B cell (primary cell): ENCODE results near the gene ERO1B. TPM values are rescaled to one million over a fixed set of nuclear protein-coding genes. Genes with fewer than 3 reads are reported as not detected.

Experiments
- ATAC-seq: fragments of 200-7000 bp; cut with Tn5 transposase; one replicate; pipeline ENCODE4 v1.10.0; 2021; ENCODE audit warnings: low read depth, mild to moderate bottlenecking, moderate number of reproducible peaks, moderate library complexity
- CTCF ChIA-PET: fragments of 350-600 bp; sonication (Branson Sonifier 250); formaldehyde crosslinking; loops from one replicate; lab custom pipeline; 2021; ENCODE audit warnings: antibody characterized with exemption, inconsistent platforms; lab: Charles Lee
- POLR2A ChIA-PET: fragments of 350-600 bp; sonication (Branson Sonifier 250); formaldehyde crosslinking; loops from one replicate; lab custom pipeline; 2021; ENCODE audit warnings: antibody characterized with exemption; lab: Charles Lee
- DNase-seq: peaks from one replicate; pipeline ENCODE4 v3.0.0; 2013
- H2AFZ ChIP-seq: 2 replicates; pipeline ENCODE4 v1.6.1; 2012; ENCODE audit warnings: mild to moderate bottlenecking, low read depth, low read length; ENCODE audit not compliant: insufficient read depth, poor library complexity, severe bottlenecking
- H3K27ac ChIP-seq, 2 donors: 1 replicate in 1 of 2; 2 replicates in 1 of 2; pipeline ENCODE4 v1.5.1; 2012 to 2013; ENCODE audit warnings: low read length in 2 of 2, mild to moderate bottlenecking in 2 of 2, moderate library complexity in 1 of 2
- H3K27me3 ChIP-seq, 4 experiments: fragments of 200-600 bp in 1 of 4; sonication (generic) in 1 of 4; replicated peaks in 1 of 4; 1 replicate in 2 of 4; 2 replicates in 2 of 4; pipeline versions ENCODE4 v1.6.1 to v1.7.0; 2013 to 2016; ENCODE audit warnings: low read length in 3 of 4, mild to moderate bottlenecking in 2 of 4, mixed read lengths in 1 of 4, moderate library complexity in 1 of 4; ENCODE audit not compliant: insufficient read depth in 4 of 4, control insufficient read depth in 3 of 4; ENCODE audit errors: control extremely low read depth in 1 of 4
- H3K36me3 ChIP-seq, 2 experiments: replicated peaks in 1 of 2; 1 replicate in 1 of 2; 2 replicates in 1 of 2; pipeline versions ENCODE4 v1.6.1 to v1.7.1; 2013; ENCODE audit warnings: low read length in 1 of 2; ENCODE audit not compliant: insufficient read depth in 2 of 2, control insufficient read depth in 1 of 2; ENCODE audit errors: control extremely low read depth in 1 of 2, extremely low read depth in 1 of 2
- H3K4me1 ChIP-seq, 2 donors: fragments of 200-600 bp in 1 of 2; sonication (generic) in 1 of 2; 1 replicate in 1 of 2; 2 replicates in 1 of 2; pipeline versions ENCODE4 v1.5.1 to v1.6.1; 2013 to 2017; ENCODE audit warnings: low read length in 2 of 2; ENCODE audit not compliant: control insufficient read depth in 2 of 2, insufficient read depth in 2 of 2
- H3K4me2 ChIP-seq: replicated peaks from 2 replicates; pipeline ENCODE3; 2012; ENCODE audit warnings: mild to moderate bottlenecking, low read depth, low read length; ENCODE audit not compliant: poor library complexity, severe bottlenecking
- H3K4me3 ChIP-seq, 5 experiments: fragments of 200-600 bp in 1 of 5; sonication (generic) in 1 of 5; 1 replicate in 3 of 5; 2 replicates in 2 of 5; pipeline versions ENCODE4 v1.5.1 to v1.7.0; 2011 to 2016; ENCODE audit warnings: low read length in 4 of 5, mild to moderate bottlenecking in 4 of 5, low read depth in 2 of 5, control low read depth in 1 of 5, moderate library complexity in 1 of 5; ENCODE audit not compliant: insufficient read depth in 1 of 5; ENCODE audit errors: control extremely low read depth in 1 of 5, extremely low read depth in 1 of 5
- H3K79me2 ChIP-seq: fragments of 200-600 bp; sonication (generic); one replicate; pipeline ENCODE4 v1.6.0; 2016; ENCODE audit warnings: low read length; ENCODE audit not compliant: control insufficient read depth, insufficient read depth
- H3K9ac ChIP-seq: fragments of 200-600 bp; sonication (generic); 2 replicates; pipeline ENCODE4 v1.6.1; 2017; ENCODE audit warnings: mild to moderate bottlenecking, low read length, moderate library complexity
- H3K9me3 ChIP-seq, 3 donors: one replicate each; pipeline versions ENCODE4 v1.6.1 to v1.7.1; 2013; ENCODE audit warnings: low read length in 2 of 3; ENCODE audit not compliant: control insufficient read depth in 2 of 3, insufficient read depth in 1 of 3; ENCODE audit errors: control extremely low read depth in 1 of 3
- H4K20me1 ChIP-seq: 2 replicates; pipeline ENCODE4 v1.6.0; 2012; ENCODE audit warnings: mild to moderate bottlenecking, low read length; ENCODE audit not compliant: insufficient read depth, control insufficient read depth, poor library complexity, severe bottlenecking
- H3K27ac Mint-ChIP-seq: one replicate; pipeline ENCODE4 v1.8.0; 2021; ENCODE audit warnings: mixed read lengths
- H3K27me3 Mint-ChIP-seq: one replicate; pipeline ENCODE4 v1.8.0; 2021; ENCODE audit warnings: mixed read lengths
- H3K4me1 Mint-ChIP-seq: one replicate; pipeline ENCODE4 v1.8.0; 2021; ENCODE audit warnings: mixed read lengths
- H3K4me3 Mint-ChIP-seq: one replicate; pipeline ENCODE4 v1.8.0; 2021; ENCODE audit warnings: mixed read lengths
- H3K9me3 Mint-ChIP-seq: one replicate; pipeline ENCODE4 v1.8.0; 2022; ENCODE audit warnings: mixed read lengths; ENCODE audit not compliant: insufficient read depth
- CTCF ChIP-seq: fragments of 200-600 bp; IDR thresholded peaks from one replicate; pipeline ENCODE4 v1.8.0; 2022; ENCODE audit warnings: antibody characterized with exemption, mild to moderate bottlenecking
- EZH2 ChIP-seq: IDR thresholded peaks from 2 replicates; pipeline ENCODE4 v1.6.1; 2012; ENCODE audit warnings: borderline replicate concordance, low read depth, mild to moderate bottlenecking, moderate library complexity, low read length; ENCODE audit not compliant: insufficient read depth, poor library complexity, severe bottlenecking
- WGBS: methylation state at CpG from one replicate; pipeline ENCODE4 v1.1.5; 2013; ENCODE audit warnings: missing lambda C conversion rate; ENCODE audit not compliant: insufficient coverage; 5-methylcytosine and 5-hydroxymethylcytosine counted together
- intact Hi-C: fragments of 100-400 bp; cut with micrococcal nuclease; formaldehyde crosslinking; loops from one replicate; pipeline ENCODE4 v1.10.0; 2022
- polyA plus RNA-seq: library from polyadenylated mRNA; depleted of rRNA; stranded (reverse); fragments of >200 nt; gene quantifications from 2 replicates; pipeline ENCODE4 v1.2.3, GENCODE V29; 2012
- total RNA-seq, 2 donors: library from RNA; stranded (reverse); fragments of 120-200 nt in 1 of 2; gene quantifications; 1 replicate in 1 of 2; 2 replicates in 1 of 2; pipeline versions ENCODE4 v1.2.3 to v1.2.4, GENCODE V29; 2013 to 2022

The ERO1B gene
- total and polyA plus RNA-seq, 2 donors (not counting 1 experiment from before 2014, with no cell fraction given), result 5.1 to 25.6 TPM

DNA sequence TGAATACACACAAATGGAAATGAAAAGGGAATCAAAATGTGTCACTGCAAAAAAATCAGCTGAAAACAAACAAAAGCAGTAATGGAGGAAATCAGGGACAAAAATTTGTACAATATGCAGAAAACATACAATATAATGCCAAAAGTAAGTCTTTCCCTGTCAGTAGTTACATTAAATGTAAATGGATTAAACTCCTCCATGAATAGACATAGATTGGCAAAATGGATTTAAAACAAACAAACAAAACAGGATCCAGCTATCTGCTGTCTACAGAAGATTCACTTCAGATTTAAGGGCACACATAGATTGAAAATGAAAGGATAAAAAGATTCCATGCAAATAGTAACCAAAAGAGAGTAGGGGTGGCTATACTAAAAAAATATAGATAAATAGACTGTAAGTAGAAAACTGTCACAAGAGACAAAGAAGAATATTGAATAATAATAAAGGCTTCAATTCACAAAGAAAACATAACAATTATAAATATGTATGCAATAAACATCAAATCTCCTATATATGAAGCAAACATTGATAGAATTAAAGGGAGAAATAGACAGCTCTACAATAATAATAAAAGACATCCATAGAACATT, 42.2 kb upstream of the ERO1B start:
- H3K4me3 ChIP-seq, result no peak overlapping the region
- Mint-ChIP-seq H3K27ac (no peak overlapping the region), H3K27me3 (peaks cover 4% of the 10 kb centered on the region), H3K9me3 (peaks cover 9% of the 10 kb centered on the region), H3K4me1 (no peaks in the 10 kb centered on the region), H3K4me3 (no peak overlapping the region)
- ATAC-seq, result no peak
- no peak for DNase-seq
- no peaks in the 10 kb centered on the region for H4K20me1 ChIP-seq
- H2AFZ ChIP-seq, result no peak overlapping the region
- no peaks in the 10 kb centered on the region for H3K36me3 ChIP-seq
- no peak for TF ChIP-seq EZH2
- no peak for TF ChIP-seq CTCF
- ChIA-PET CTCF (no interaction called here), POLR2A (no interaction called here)
- no peak overlapping the region for H3K27ac ChIP-seq
- H3K9me3 ChIP-seq, result peaks cover 7 to 17% (median 8%) of the 10 kb centered on the region in 3 donors
- H3K4me1 ChIP-seq, result no peaks in the 10 kb centered on the region
- no peak overlapping the region for H3K9ac ChIP-seq
- H3K4me2 ChIP-seq, result no peak overlapping the region
- intact Hi-C loops, result no loop called here
- H3K27me3 ChIP-seq, result peaks cover 0 to 6% (median 0%) of the 10 kb centered on the region in 4 experiments
- H3K79me2 ChIP-seq, result no peaks in the 10 kb centered on the region

DNA sequence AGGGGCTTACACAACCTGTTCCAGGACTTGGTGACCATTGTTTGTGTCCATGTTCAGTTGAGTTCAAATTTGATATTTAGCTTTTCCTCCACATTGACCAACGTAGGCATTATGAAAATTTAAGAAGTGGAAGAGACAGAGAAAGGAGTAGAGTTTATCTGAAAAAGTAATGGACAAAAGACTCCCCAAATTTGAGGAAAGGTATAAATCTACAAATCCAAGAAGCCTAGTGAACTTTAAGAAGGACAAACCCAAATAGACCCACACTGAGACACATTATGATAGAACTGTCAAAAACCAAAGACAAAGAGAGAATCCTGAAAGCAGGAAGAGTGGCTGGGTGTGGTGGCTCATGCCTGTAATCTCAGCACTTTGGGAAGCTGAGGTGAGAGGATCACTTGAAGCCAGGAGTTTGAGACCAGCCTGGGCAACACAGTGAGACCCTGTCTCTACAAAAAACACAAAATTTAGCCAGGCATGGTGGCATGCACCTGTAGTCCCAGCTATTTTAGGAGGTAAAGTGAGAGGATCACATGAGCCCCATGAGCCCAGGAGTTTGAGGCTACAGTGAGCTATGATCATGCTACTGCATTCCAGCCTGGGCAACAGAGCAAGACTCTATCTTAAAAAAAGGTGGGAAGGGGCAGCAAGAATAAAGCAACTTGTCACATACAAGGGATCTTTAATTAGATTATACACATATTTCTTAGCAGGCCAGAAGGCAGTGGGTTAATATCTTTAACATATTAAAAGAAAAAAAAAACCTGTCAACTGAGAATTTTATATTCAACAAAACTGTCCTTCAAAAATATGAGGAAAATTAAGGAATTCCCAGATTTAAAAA, 41.0 kb upstream of the ERO1B start:
- H3K79me2 ChIP-seq, result no peaks in the 10 kb centered on the region
- Mint-ChIP-seq H3K4me3 (no peak overlapping the region), H3K9me3 (peaks cover 9% of the 10 kb centered on the region), H3K4me1 (no peaks in the 10 kb centered on the region), H3K27ac (no peak overlapping the region), H3K27me3 (peaks cover 4% of the 10 kb centered on the region)
- CTCF ChIA-PET, result no interaction called here
- H3K27me3 ChIP-seq, result peaks cover 0 to 10% (median 0%) of the 10 kb centered on the region in 4 experiments
- POLR2A ChIA-PET, result no interaction called here
- H4K20me1 ChIP-seq, result no peaks in the 10 kb centered on the region
- no peaks in the 10 kb centered on the region for H3K4me1 ChIP-seq
- H3K4me2 ChIP-seq, result no peak overlapping the region
- H3K4me3 ChIP-seq, result no peak overlapping the region
- no peak overlapping the region for H3K9ac ChIP-seq
- whole genome bisulfite sequencing, result no CpG with 5 or more reads among the region's 1 CpG
- intact Hi-C loops, result no loop called here
- no peak for TF ChIP-seq EZH2
- ATAC-seq, result no peak
- H3K36me3 ChIP-seq, result no peaks in the 10 kb centered on the region
- H2AFZ ChIP-seq, result no peak overlapping the region
- peaks cover 7 to 17% (median 8%) of the 10 kb centered on the region in 3 donors for H3K9me3 ChIP-seq
- no peak for DNase-seq
- no peak overlapping the region for H3K27ac ChIP-seq
